IPS DF 6.9 (cell line): ENCODE measurements around the gene PRX.
"Not testable (repeated sequence)": the region's sequence is repeated elsewhere in the genome, so short reads cannot be mapped to it uniquely, and the experiment has no call there.

Source experiments
- DNase-seq: peaks from one replicate; pipeline ENCODE4 v3.0.0-alpha.2; 2013; ENCODE audit warnings: low read depth, low spot score
- H3K27ac ChIP-seq: one replicate; pipeline ENCODE4 v1.5.1; 2013; ENCODE audit warnings: low read length, control low read depth
- H3K27me3 ChIP-seq: 2 replicates; pipeline ENCODE4 v1.6.1; 2013; ENCODE audit warnings: mild to moderate bottlenecking, low read length; ENCODE audit not compliant: control insufficient read depth, insufficient read depth
- H3K36me3 ChIP-seq: 2 replicates; pipeline ENCODE4 v1.6.1; 2013; ENCODE audit warnings: low read length; ENCODE audit not compliant: control insufficient read depth, insufficient read depth
- H3K4me1 ChIP-seq: 2 replicates; pipeline ENCODE4 v1.6.1; 2013; ENCODE audit warnings: low read length; ENCODE audit not compliant: control insufficient read depth, insufficient read depth
- H3K4me3 ChIP-seq: 2 replicates; pipeline ENCODE4 v1.5.1; 2013; ENCODE audit warnings: mild to moderate bottlenecking, low read length
- H3K9me3 ChIP-seq: 2 replicates; pipeline ENCODE4 v1.6.1; 2013; ENCODE audit warnings: low read length, inconsistent platforms; ENCODE audit not compliant: control insufficient read depth, insufficient read depth
- WGBS: extraction: QIAGEN DNeasy Blood & Tissue Kit; methylation state at CpG from one replicate; pipeline ENCODE4 v1.1.7; 2013; ENCODE audit warnings: mixed read lengths, missing lambda C conversion rate; ENCODE audit not compliant: insufficient read length, insufficient coverage; 5-methylcytosine and 5-hydroxymethylcytosine counted together

Gene PRX

DNA sequence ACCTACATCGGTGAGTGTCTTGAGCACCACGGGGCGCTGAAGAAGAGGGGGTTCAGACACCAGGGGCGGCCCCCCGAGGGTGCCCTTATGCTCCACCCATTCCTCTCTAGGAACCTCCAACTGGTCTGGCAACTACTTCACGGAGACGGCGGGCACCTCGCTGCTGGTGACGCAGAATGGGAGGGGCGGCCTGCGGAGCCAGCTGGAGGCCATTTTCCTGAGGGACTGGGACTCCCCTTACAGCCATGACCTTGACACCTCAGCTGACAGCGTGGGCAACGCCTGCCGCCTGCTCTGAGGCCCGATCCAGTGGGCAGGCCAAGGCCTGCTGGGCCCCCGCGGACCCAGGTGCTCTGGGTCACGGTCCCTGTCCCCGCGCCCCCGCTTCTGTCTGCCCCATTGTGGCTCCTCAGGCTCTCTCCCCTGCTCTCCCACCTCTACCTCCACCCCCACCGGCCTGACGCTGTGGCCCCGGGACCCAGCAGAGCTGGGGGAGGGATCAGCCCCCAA, 35.2 kb downstream of the PRX start:
- Histone ChIP-seq H3K4me1 (no peaks in the 10 kb centered on the region), H3K9me3 (no peaks in the 10 kb centered on the region), H3K27ac (no peak overlapping the region), H3K4me3 (no peak overlapping the region), H3K27me3 (no peaks in the 10 kb centered on the region), H3K36me3 (peaks cover 13% of the 10 kb centered on the region; the same call in 1 of the 2 replicates)
- no peak for DNase-seq
- no CpG with 5 or more reads among the region's 25 CpGs for WGBS

DNA sequence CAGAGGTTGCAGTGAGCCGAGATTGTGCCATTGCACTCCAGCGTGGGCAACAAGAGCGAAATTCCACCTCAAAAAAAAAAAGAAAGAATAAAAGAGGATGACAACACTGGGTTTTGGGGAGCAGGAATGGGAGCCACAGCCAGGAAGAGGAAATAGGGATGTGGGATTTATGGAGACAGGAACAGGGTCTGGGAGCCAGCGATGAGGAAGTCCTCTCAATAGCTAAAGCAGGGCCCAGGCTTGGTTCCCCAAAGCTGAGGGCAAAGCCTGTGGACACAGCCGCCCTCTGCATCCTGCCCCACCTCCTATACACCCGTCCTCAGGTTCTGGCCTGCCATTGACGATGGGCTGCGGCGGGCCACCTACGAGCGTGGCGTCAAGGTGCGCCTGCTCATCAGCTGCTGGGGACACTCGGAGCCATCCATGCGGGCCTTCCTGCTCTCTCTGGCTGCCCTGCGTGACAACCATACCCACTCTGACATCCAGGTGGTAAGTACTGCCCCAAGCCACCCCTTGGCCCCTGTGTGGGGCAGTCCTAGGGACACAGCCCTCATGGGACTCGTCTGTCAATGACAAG, 36.8 kb downstream of the PRX start:
- H3K4me3 ChIP-seq: no peak overlapping the region
- H3K27ac ChIP-seq: no peak overlapping the region
- no CpG with 5 or more reads among the region's 17 CpGs for WGBS
- H3K27me3 ChIP-seq: no peaks in the 10 kb centered on the region
- no peaks in the 10 kb centered on the region for H3K4me1 ChIP-seq
- peaks cover 21% of the 10 kb centered on the region; the same call in 1 of the 2 replicates for H3K36me3 ChIP-seq
- no peaks in the 10 kb centered on the region for H3K9me3 ChIP-seq
- DNase-seq: no peak

DNA sequence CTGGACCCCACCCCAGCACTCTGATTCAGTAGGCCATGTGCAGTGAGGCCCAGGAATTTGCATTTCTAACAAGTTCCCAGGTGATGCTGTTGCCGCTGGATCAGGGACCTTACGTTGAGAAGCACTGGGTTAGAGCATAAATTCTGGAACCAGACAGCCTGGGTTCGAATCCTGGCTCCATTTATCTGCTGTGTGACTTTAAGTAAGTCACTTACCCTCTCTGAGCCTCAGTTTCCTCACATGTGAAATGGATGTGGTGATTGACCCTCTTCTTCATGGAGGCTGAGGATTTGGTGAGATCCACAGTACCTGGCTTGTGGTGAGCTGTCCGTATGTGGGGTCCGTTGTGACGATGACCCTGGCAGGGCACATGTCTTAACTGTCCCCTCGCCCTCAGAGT, 39.1 kb downstream of the PRX start:
- Histone ChIP-seq H3K9me3 (no peaks in the 10 kb centered on the region), H3K4me3 (no peak overlapping the region), H3K4me1 (no peaks in the 10 kb centered on the region), H3K36me3 (peaks cover 18% of the 10 kb centered on the region), H3K27ac (no peak overlapping the region), H3K27me3 (no peaks in the 10 kb centered on the region)
- no CpG with 5 or more reads among the region's 7 CpGs for WGBS
- DNase-seq: no peak

GRCh38 chr19:40371802-40372122, 41.4 kb downstream of the PRX start:
- no peaks in the 10 kb centered on the region for H3K27me3 ChIP-seq
- DNase-seq: no peak
- WGBS: no CpG with 5 or more reads among the region's 5 CpGs
- no peak overlapping the region for H3K27ac ChIP-seq
- H3K36me3 ChIP-seq: peaks cover 17% of the 10 kb centered on the region
- no peak overlapping the region; the same call in 1 of the 2 replicates for H3K4me3 ChIP-seq
- no peaks in the 10 kb centered on the region for H3K9me3 ChIP-seq
- H3K4me1 ChIP-seq: 0 out of 2 replicates have a peak, but pooled peaks cover 3% of the 10 kb centered on the region

DNA sequence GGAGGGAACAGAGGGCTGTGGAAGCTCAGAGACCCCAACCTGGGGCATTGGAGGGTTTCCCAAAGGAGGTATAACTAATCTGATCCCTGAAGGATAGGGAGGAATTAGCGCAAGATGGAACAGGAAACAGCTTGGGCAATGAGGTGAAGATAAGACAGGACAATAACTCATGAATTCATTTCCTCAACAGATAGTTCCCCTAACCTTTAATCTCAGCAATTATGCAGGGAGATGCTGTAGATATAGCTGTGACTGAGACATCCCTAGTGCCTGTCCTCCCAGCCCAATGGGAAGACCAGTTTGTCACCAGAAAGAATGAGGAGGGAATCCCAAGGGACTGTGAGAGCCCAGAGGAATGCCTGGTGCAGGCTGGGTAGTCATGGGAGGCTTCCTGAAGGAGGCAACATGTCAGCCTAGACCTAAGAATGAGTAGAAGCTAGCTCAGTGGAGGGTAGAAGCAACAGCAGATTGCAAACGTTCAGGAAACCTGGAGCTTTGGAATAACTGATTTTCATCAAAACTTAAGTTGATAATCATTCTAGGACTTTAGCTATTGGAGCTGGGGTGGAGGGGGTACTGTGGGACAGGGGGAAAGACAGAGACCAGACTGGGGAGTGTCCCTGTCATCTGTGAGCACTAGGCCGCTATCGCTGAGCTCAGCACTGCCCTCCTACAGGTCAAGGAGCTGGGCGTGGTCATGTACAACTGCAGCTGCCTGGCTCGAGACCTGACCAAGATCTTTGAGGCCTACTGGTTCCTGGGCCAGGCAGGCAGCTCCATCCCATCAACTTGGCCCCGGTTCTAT, 42.0 kb downstream of the PRX start:
- H3K9me3 ChIP-seq: no peaks in the 10 kb centered on the region
- H3K27ac ChIP-seq: no peak overlapping the region
- no CpG with 5 or more reads among the region's 7 CpGs for WGBS
- peaks cover 17% of the 10 kb centered on the region for H3K36me3 ChIP-seq
- no peak for DNase-seq
- H3K4me3 ChIP-seq: no peak overlapping the region; the same call in 1 of the 2 replicates
- 0 out of 2 replicates have a peak, but pooled peaks cover 3% of the 10 kb centered on the region for H3K4me1 ChIP-seq
- no peaks in the 10 kb centered on the region for H3K27me3 ChIP-seq

DNA sequence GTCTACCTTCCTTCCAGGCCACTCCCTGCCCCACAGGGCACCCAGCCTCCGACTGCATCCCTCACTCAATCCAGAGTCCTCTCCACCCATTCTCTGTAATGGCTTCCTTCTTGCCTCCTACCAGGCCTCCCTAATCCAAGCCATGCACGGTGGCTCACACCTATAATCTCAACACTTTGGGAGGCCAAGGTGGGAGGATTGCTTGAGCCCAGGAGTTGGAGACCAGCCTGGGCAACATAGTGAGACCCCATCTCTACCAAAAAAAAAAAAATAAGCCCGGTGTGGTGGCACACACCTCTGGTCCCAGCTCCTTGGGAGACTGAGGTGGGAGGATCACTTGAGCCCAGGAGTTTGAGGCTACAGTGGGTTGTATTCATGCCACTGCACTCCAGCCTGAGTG, 42.9 kb downstream of the PRX start:
- not testable (repeated sequence) for H3K4me3 ChIP-seq
- WGBS: no CpG with 5 or more reads among the region's 3 CpGs

DNA sequence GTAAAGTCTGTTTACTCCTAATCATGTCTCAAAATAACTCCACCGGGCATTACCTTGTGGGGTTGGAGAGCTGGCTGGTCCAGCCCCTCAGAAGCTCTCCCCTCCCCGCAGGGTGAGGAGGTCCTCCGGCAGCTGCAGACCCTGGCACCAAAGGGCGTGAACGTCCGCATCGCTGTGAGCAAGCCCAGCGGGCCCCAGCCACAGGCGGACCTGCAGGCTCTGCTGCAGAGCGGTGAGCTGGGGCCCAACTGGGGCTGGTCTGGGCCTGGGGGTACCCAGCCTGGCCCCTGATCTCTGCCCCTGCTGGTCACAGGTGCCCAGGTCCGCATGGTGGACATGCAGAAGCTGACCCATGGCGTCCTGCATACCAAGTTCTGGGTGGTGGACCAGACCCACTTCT, 43.4 kb downstream of the PRX start:
- Histone ChIP-seq H3K27ac (no peak overlapping the region), H3K9me3 (no peaks in the 10 kb centered on the region), H3K27me3 (no peaks in the 10 kb centered on the region), H3K4me1 (0 out of 2 replicates have a peak, but pooled peaks cover 3% of the 10 kb centered on the region), H3K4me3 (no peak overlapping the region), H3K36me3 (peaks cover 17% of the 10 kb centered on the region)
- no CpG with 5 or more reads among the region's 12 CpGs for WGBS
- DNase-seq: no peak

More for the DNA sequence above, 42.9 kb downstream of the PRX start:
- H3K27ac ChIP-seq, H3K4me1 ChIP-seq, H3K27me3 ChIP-seq, H3K9me3 ChIP-seq, DNase-seq: not testable (repeated sequence)
- H3K36me3 ChIP-seq: peaks cover 17% of the 10 kb centered on the region

- Histone ChIP-seq H3K27ac (no peak overlapping the region), H3K9me3 (no peaks in the 10 kb centered on the region), H3K4me1 (0 out of 2 replicates have a peak, but pooled peaks cover 3% of the 10 kb centered on the region), H3K36me3 (peaks cover 11% of the 10 kb centered on the region), H3K27me3 (no peaks in the 10 kb centered on the region), H3K4me3 (no peak overlapping the region)
- DNase-seq: no peak
- WGBS: no CpG with 5 or more reads among the region's 16 CpGs
Measured at GRCh38 chr19:40367577-40368434, 45.4 kb downstream of the PRX start.

GRCh38 chr19:40366697-40367561, 46.2 kb downstream of the PRX start:
- Histone ChIP-seq H3K4me3 (peak overlapping the region; percentile 10; the same call in 1 of the 2 replicates), H3K9me3 (no peaks in the 10 kb centered on the region), H3K27ac (no peak overlapping the region), H3K27me3 (no peaks in the 10 kb centered on the region), H3K36me3 (peaks cover 9% of the 10 kb centered on the region), H3K4me1 (0 out of 2 replicates have a peak, but pooled peaks cover 3% of the 10 kb centered on the region)
- no peak for DNase-seq
- WGBS: no CpG with 5 or more reads among the region's 27 CpGs
